H1 (cell line): Measurements from ENCODE around the gene TRPT1.

Experiments
- BRCA1 ChIP-seq: IDR thresholded peaks from 2 replicates; pipeline ENCODE4 v1.6.1; 2012; ENCODE audit warnings: low read depth, low read length, improper control_type of control experiment
- CBX8 ChIP-seq: fragments of 300-800, 300-1000 bp; sonication (generic); IDR thresholded peaks from 2 replicates; pipeline ENCODE4 v1.7.1; 2016; ENCODE audit warnings: low read depth, low read length, borderline replicate concordance
- CEBPB ChIP-seq: IDR thresholded peaks from 2 replicates; pipeline ENCODE4 v1.6.1; 2012; ENCODE audit warnings: low read depth, low read length
- CTCF ChIP-seq, 3 experiments: IDR thresholded peaks; 1 replicate in 2 of 3; 2 replicates in 1 of 3; pipeline versions ENCODE4 v1.5.1 to v1.6.1; 2011; ENCODE audit warnings: low read length in 3 of 3, mild to moderate bottlenecking in 3 of 3, inconsistent platforms in 2 of 3, low read depth in 1 of 3, moderate library complexity in 1 of 3; ENCODE audit not compliant: insufficient read depth in 1 of 3; ENCODE audit errors: control extremely low read depth in 1 of 3
- HDAC2 ChIP-seq, 2 experiments: fragments of 300-600 bp in 1 of 2; sonication (generic) in 1 of 2; IDR thresholded peaks; 2 replicates each; pipeline ENCODE4 v1.6.1; 2011 to 2012; ENCODE audit warnings: low read depth in 2 of 2, low read length in 2 of 2, mild to moderate bottlenecking in 2 of 2, moderate library complexity in 2 of 2, borderline replicate concordance in 1 of 2, inconsistent platforms in 1 of 2
- JUN ChIP-seq: IDR thresholded peaks from 2 replicates; pipeline ENCODE4 v1.6.1; 2011; ENCODE audit warnings: low read depth, mild to moderate bottlenecking, improper control_type of control experiment, low read length
- JUND ChIP-seq: IDR thresholded peaks from 2 replicates; pipeline ENCODE4 v1.6.1; 2011; ENCODE audit warnings: mild to moderate bottlenecking, improper control_type of control experiment, low read length
- POLR2A ChIP-seq, 2 experiments: IDR thresholded peaks; 1 replicate in 1 of 2; 2 replicates in 1 of 2; pipeline ENCODE4 v1.6.1; 2011; ENCODE audit warnings: low read depth in 2 of 2, low read length in 2 of 2, mild to moderate bottlenecking in 2 of 2; ENCODE audit errors: control extremely low read depth in 1 of 2
- RAD21 ChIP-seq, 2 experiments: IDR thresholded peaks in 1 of 2; conservative IDR thresholded peaks in 1 of 2; 2 replicates each; pipeline ENCODE4 v1.6.1; 2011; ENCODE audit warnings: low read depth in 2 of 2, low read length in 2 of 2, improper control_type of control experiment in 1 of 2, inconsistent platforms in 1 of 2, mild to moderate bottlenecking in 1 of 2, moderate library complexity in 1 of 2
- RFX5 ChIP-seq: IDR thresholded peaks from 2 replicates; pipeline ENCODE4 v1.6.1; 2011; ENCODE audit warnings: low read depth, low read length, improper control_type of control experiment, borderline replicate concordance
- SIX5 ChIP-seq: IDR thresholded peaks from 2 replicates; pipeline ENCODE4 v1.6.1; 2011; ENCODE audit warnings: mild to moderate bottlenecking, low read depth, low read length
- SRF ChIP-seq: IDR thresholded peaks from 2 replicates; pipeline ENCODE4 v1.6.1; 2011; ENCODE audit warnings: mild to moderate bottlenecking, low read depth, low read length, moderate library complexity
- SUZ12 ChIP-seq: fragments of 200-600 bp; sonication (generic); IDR thresholded peaks from 2 replicates; pipeline ENCODE4 v1.6.1; 2012; ENCODE audit warnings: mild to moderate bottlenecking, inconsistent platforms, low read length, moderate library complexity, mixed read lengths
- USF2 ChIP-seq: IDR thresholded peaks from 2 replicates; pipeline ENCODE4 v1.6.1; 2011; ENCODE audit warnings: low read length, improper control_type of control experiment

- no peak for TF ChIP-seq RAD21 (IDR thresholded peaks at IDR 0.05 in 1 of 2, conservative IDR thresholded peaks at IDR 0.05 in 1 of 2; ENCODE audit: low read depth in 2 of 2, low read length in 2 of 2)
- no peak for TF ChIP-seq SUZ12
- TF ChIP-seq USF2, result no peak
- no peak for TF ChIP-seq SRF
- TF ChIP-seq CTCF (IDR thresholded peaks at IDR 0.05; ENCODE audit: control extremely low read depth in 1 of 3, insufficient read depth in 1 of 3, low read depth in 1 of 3, low read length in 3 of 3), result no peak
- TF ChIP-seq HDAC2 (IDR thresholded peaks at IDR 0.05; ENCODE audit: borderline replicate concordance in 1 of 2, low read depth in 2 of 2, low read length in 2 of 2), result peak in 1 of 2 experiments; percentile 32; a peak in 1 of 4 replicates
- TF ChIP-seq POLR2A (IDR thresholded peaks at IDR 0.05; ENCODE audit: control extremely low read depth in 1 of 2, low read depth in 2 of 2, low read length in 2 of 2), result peak in 1 of 2 experiments; percentile 54; a peak in 2 of 3 replicates
- no peak for TF ChIP-seq JUND
- TF ChIP-seq RFX5, result no peak
- no peak for TF ChIP-seq JUN
- TF ChIP-seq CBX8, result no peak
- TF ChIP-seq CEBPB, result no peak
- no peak for TF ChIP-seq SIX5
- TF ChIP-seq BRCA1, result no peak
These were observed 15.7 kb upstream of the TRPT1 start for GRCh38 chr11:64241491-64242374.
